GM12865 (cell line): ENCODE data around the gene CERS6.

Experiments
- DNase-seq: peaks from one replicate; pipeline ENCODE4 v3.0.0; 2010; ENCODE audit warnings: low read depth
- H3K4me3 ChIP-seq: 2 replicates; pipeline ENCODE4 v1.5.1; 2011; ENCODE audit warnings: mild to moderate bottlenecking, low read depth, low read length, control low read depth
- TF ChIP-seq, protein P1 (sequence below): IDR thresholded peaks from 2 replicates; pipeline ENCODE4 v1.5.1; 2011; ENCODE audit warnings: low read length, control low read depth, low read depth, inconsistent platforms; ENCODE audit not compliant: insufficient read depth; ENCODE audit errors: missing control alignments

CERS6 gene

DNA sequence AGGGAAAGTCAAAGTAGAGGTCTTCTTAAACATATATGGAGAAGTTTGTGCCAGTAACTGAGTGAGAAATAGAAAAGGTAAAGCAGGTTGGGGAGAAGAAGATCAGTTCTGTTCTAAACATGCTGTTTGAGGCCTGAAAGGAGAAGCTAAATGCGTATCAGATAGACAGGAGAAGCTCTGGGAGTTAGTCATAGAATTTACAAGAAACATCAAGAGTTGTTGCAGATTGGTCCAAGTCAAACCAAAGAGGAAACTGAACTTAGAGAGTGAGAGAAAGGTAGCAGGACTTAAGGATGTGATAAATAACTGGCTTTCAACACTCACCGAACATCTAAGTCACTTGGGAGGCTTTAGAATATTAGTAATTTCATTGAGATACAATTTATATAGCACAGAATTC is 29.2 kb upstream of the CERS6 start:
- H3K4me3 ChIP-seq = no peak overlapping the region
- no peak for DNase-seq
- TF ChIP-seq, protein P1, sequence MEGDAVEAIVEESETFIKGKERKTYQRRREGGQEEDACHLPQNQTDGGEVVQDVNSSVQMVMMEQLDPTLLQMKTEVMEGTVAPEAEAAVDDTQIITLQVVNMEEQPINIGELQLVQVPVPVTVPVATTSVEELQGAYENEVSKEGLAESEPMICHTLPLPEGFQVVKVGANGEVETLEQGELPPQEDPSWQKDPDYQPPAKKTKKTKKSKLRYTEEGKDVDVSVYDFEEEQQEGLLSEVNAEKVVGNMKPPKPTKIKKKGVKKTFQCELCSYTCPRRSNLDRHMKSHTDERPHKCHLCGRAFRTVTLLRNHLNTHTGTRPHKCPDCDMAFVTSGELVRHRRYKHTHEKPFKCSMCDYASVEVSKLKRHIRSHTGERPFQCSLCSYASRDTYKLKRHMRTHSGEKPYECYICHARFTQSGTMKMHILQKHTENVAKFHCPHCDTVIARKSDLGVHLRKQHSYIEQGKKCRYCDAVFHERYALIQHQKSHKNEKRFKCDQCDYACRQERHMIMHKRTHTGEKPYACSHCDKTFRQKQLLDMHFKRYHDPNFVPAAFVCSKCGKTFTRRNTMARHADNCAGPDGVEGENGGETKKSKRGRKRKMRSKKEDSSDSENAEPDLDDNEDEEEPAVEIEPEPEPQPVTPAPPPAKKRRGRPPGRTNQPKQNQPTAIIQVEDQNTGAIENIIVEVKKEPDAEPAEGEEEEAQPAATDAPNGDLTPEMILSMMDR = no peak

DNA sequence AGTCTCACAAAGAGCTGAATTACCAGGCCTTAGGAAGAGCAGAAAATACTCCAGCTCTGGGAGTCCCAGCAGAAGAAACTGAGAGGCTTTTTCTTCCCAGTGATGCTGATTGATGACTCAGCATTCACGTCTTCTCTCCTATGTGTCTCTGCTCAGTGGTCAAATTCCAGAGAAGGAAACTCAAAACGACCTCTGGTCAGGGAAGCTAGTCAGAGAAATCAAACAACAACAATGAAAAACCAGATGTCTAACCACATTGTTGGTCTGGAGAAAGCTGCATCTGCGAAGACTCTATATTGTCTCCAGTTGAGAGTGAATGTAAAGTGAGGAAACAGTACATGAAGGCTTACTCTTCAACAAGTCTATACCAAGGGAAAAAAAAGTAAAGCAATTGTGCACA is 28.6 kb upstream of the CERS6 start:
- DNase-seq = no peak
- TF ChIP-seq, protein P1 = no peak
- H3K4me3 ChIP-seq = no peak overlapping the region

DNA sequence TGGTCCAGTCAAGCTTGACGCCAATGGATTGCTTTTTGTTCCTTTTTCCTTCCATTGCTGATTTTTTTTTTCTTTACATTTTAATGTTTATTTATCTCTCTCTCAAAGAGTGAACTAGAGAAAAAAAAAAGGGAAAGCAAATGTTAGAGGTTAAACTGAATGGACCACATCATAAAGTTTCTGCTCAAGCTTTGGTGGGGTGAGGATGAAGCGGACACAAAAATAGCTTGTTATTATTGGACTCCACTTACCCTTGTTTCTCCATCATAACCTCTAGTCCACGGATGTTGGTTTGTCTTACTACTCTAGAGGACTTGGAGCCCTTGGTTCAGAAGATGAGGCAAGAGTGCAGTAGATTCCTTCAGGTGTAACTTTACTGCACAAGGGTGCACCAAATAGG is 27.6 kb upstream of the CERS6 start:
- TF ChIP-seq, protein P1 = no peak
- DNase-seq = no peak
- no peak overlapping the region for H3K4me3 ChIP-seq

DNA sequence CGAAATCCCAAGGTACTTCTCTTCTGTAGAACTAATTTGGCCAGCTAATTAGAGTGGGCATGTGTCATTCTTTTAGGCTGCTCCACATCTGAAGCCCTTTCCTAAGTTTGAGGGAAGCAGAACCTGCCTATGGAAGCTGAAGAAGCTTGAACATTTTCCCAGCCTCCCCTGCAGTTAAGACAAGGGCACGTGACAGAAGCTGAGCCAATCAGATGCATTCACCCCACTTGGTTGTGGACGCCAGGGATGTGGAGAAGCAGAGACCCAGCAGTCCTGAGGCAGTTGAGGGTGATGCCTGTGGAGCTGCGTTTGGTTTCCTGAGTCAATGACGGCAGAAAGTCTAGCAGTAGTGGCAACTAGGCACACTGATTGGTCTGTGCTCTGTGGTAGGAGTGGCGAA is 26.1 kb upstream of the CERS6 start:
- H3K4me3 ChIP-seq = no peak overlapping the region
- TF ChIP-seq, protein P1 = no peak
- DNase-seq = no peak

DNA sequence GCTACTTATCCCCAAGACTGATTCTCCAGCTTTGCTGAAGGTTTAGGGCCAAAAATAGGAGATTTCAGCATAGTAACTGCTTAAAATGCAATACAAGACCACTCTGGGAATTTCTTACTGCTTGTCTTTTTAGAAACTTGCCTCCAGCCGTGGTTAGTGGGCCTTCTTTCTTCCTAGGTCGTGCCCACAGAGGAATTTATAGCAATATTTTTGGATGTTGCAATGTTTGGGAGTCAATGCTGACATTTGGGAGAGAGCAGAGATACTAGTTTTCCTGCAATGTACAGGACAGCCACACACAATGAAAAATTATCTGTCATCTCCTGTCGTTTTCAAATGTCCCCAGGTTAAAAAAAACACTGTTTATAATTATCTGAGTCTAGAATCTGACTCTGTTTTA is 25.6 kb upstream of the CERS6 start:
- TF ChIP-seq, protein P1 = no peak
- no peak overlapping the region for H3K4me3 ChIP-seq
- DNase-seq = no peak

DNA sequence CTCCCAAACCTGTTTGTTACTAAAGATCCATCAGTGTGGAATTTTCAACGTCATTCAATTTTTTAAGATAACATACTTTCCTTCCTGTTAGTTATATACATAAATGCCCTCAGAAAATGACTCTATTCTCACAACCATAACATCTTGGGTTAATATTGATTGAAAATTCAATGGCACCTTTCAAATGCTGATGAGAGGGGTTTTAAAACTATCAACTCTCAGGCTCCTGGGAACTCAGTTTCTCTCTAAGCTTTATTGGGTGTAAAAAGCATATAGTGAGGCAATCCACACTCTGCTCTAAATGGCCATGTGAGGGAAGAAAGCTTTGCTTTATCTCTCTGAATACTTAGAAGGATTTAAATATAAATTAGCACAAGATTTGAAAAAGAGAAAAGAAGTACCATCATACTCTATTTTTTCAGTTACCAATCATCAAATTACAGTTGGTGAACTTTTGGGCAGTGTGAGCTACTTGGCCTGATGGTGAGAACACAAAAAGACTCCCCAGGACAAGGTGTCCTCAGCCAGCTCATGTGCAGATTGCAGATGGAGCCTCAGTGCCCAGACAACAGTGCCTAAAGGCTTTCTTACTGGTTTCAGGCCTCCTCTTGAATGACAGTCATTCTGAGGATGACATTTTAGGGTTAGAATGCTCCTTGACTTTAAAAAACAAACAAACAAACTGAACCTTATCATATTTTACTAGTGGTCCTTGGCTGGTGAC is 24.6 kb upstream of the CERS6 start:
- no peak overlapping the region for H3K4me3 ChIP-seq

More for the DNA sequence above, 24.6 kb upstream of the CERS6 start:
- DNase-seq = peak; percentile 32
- TF ChIP-seq, protein P1 = no peak
